Measurements from ENCODE around the gene TAS2R7. TPM values are rescaled to one million over a fixed set of nuclear protein-coding genes. Genes with fewer than 3 reads are reported as not detected.

Gene TAS2R7
- polyA plus RNA-seq, 1 of the 3 experiments (the other 2 are of a cell fraction), result not detected

DNA sequence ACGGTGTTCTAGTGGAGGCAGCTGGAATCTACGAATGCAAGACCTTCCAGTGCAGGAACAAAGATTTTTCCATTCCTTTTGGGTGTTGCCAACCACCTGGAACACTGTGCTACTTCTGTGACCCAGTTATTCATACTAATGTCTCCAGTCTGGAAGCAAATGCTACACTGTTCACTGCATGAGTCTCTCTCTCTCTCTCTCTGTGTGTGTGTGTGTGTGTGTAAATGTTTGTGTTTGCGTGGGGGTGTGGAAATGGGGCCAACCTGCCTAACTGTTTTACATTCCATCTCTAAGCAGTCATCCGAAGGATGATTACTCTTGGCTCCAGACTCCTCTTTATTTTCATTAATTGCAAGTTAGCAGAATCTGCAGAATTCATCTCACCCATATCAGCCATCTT is 49.4 kb downstream of the TAS2R7 start:
- Histone ChIP-seq H3K36me3 (replicated peaks in 1 of 2; ENCODE audit: control insufficient read depth in 1 of 2, insufficient read depth in 2 of 2, low read length in 1 of 2) (no peaks in the 10 kb centered on the region), H3F3A (replicated peaks; ENCODE audit: insufficient read depth) (no peaks in the 10 kb centered on the region), H3K9me3 (0 out of 2 replicates have a peak, but pooled peaks cover 6% of the 10 kb centered on the region), H3K27me3 (ENCODE audit: insufficient read depth) (no peaks in the 10 kb centered on the region; the same call in 1 of the 2 replicates), H3K9ac (no peak overlapping the region), H3K9me2 (no peaks in the 10 kb centered on the region), H3K4me1 (ENCODE audit: control insufficient read depth in 1 of 2, insufficient read depth in 2 of 2, low read depth in 1 of 2, low read length in 1 of 2) (peaks cover 0 to 4% of the 10 kb centered on the region in 2 experiments; a peak in 1 of 4 replicates), H4K20me1 (ENCODE audit: insufficient read depth) (no peaks in the 10 kb centered on the region), H3K4me2 (no peak overlapping the region), H2AFZ (ENCODE audit: low read depth) (no peak overlapping the region), H3K4me3 (ENCODE audit: low read depth in 2 of 2, low read length in 1 of 2) (no peak overlapping the region), H3K27ac (ENCODE audit: low read depth in 2 of 2, low read length in 1 of 2) (no peak overlapping the region), H3K79me2 (ENCODE audit: insufficient read depth) (no peaks in the 10 kb centered on the region)
- TF ChIP-seq, protein P1, sequence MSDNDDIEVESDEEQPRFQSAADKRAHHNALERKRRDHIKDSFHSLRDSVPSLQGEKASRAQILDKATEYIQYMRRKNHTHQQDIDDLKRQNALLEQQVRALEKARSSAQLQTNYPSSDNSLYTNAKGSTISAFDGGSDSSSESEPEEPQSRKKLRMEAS (IDR thresholded peaks at IDR 0.05; ENCODE audit: low read depth), result no peak
- no peak for TF ChIP-seq PBX3 (IDR thresholded peaks at IDR 0.05)
- TF ChIP-seq GABPA (IDR thresholded peaks at IDR 0.05; ENCODE audit: low read depth), result no peak
- TF ChIP-seq, protein P2, sequence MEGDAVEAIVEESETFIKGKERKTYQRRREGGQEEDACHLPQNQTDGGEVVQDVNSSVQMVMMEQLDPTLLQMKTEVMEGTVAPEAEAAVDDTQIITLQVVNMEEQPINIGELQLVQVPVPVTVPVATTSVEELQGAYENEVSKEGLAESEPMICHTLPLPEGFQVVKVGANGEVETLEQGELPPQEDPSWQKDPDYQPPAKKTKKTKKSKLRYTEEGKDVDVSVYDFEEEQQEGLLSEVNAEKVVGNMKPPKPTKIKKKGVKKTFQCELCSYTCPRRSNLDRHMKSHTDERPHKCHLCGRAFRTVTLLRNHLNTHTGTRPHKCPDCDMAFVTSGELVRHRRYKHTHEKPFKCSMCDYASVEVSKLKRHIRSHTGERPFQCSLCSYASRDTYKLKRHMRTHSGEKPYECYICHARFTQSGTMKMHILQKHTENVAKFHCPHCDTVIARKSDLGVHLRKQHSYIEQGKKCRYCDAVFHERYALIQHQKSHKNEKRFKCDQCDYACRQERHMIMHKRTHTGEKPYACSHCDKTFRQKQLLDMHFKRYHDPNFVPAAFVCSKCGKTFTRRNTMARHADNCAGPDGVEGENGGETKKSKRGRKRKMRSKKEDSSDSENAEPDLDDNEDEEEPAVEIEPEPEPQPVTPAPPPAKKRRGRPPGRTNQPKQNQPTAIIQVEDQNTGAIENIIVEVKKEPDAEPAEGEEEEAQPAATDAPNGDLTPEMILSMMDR (IDR thresholded peaks at IDR 0.05), result no peak
- no peak for TF ChIP-seq RFX5 (IDR thresholded peaks at IDR 0.05; ENCODE audit: low read length)
- TF ChIP-seq, protein P3, sequence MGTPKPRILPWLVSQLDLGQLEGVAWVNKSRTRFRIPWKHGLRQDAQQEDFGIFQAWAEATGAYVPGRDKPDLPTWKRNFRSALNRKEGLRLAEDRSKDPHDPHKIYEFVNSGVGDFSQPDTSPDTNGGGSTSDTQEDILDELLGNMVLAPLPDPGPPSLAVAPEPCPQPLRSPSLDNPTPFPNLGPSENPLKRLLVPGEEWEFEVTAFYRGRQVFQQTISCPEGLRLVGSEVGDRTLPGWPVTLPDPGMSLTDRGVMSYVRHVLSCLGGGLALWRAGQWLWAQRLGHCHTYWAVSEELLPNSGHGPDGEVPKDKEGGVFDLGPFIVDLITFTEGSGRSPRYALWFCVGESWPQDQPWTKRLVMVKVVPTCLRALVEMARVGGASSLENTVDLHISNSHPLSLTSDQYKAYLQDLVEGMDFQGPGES (IDR thresholded peaks at IDR 0.05; ENCODE audit: low read depth, low read length), result no peak
- TF ChIP-seq FOXM1 (IDR thresholded peaks at IDR 0.05; ENCODE audit: low read depth), result no peak
- no peak for TF ChIP-seq FOXJ3 (CRISPR knock-in tag; IDR thresholded peaks at IDR 0.05)
- no peak for TF ChIP-seq MXI1 (IDR thresholded peaks at IDR 0.05; ENCODE audit: low read depth, low read length)
- TF ChIP-seq EZH2phosphoT487 (IDR thresholded peaks at IDR 0.05; ENCODE audit: borderline replicate concordance, low read depth), result no peak
- TF ChIP-seq CHD2 (IDR thresholded peaks at IDR 0.05; ENCODE audit: low read length, partially characterized antibody), result no peak
- no peak for TF ChIP-seq YY1 (IDR thresholded peaks at IDR 0.05; ENCODE audit: low read depth)
- no peak for TF ChIP-seq RAD21 (IDR thresholded peaks at IDR 0.05; ENCODE audit: low read length)
- TF ChIP-seq JUND (IDR thresholded peaks at IDR 0.05), result no peak
- TF ChIP-seq TAF1 (IDR thresholded peaks at IDR 0.05; ENCODE audit: borderline replicate concordance, low read depth, low read length), result no peak
- no peak for TF ChIP-seq SIN3A (IDR thresholded peaks at IDR 0.05; ENCODE audit: borderline replicate concordance, low read depth, low read length)
- no peak for TF ChIP-seq ELF1 (IDR thresholded peaks at IDR 0.05)
- no peak for TF ChIP-seq MEF2A (IDR thresholded peaks at IDR 0.05; ENCODE audit: borderline replicate concordance, low read depth)
- WGBS (ENCODE audit: low lambda C conversion rate), result 0% methylated on average over 4 of the region's 4 CpGs
- CTCF ChIA-PET, result interaction anchor here (1.0 kb wide), 1 partner anchor 14 kb away, joined by 3 read pairs; no protein-coding TSS in a partner anchor
- POLR2A ChIA-PET, result no interaction called here
- DNase-seq, result no peak

Small RNAs within 50 kb of the gene (small RNA-seq; reads per million reads assigned to genes)
- 0 to 3.4 (median 0) reads per million in 7 experiments for gene PRR4

Other genes with a start within 250 kb of the TAS2R7 start
- gene MAGOHB, start 189.0 kb downstream of the TAS2R7 start, polyA plus RNA-seq (2012; rRNA removed), result 13.5 and 15.7 TPM in 2 replicates
- not detected in 2 replicates for gene STYK1, start 128.6 kb downstream of the TAS2R7 start, polyA plus RNA-seq (2012; rRNA removed)
- 12.2 and 22.4 TPM in 2 replicates for gene YBX3, start 79.3 kb downstream of the TAS2R7 start, polyA plus RNA-seq (2012; rRNA removed)
- not detected in 2 replicates for gene TAS2R8, start 4.7 kb upstream of the TAS2R7 start, polyA plus RNA-seq (2012; rRNA removed)
- not detected in 2 replicates for gene TAS2R9, start 7.5 kb upstream of the TAS2R7 start, polyA plus RNA-seq (2012; rRNA removed)
- gene TAS2R10, start 23.7 kb upstream of the TAS2R7 start, polyA plus RNA-seq (2012; rRNA removed), result 0.16 and 0.21 TPM in 2 replicates
- gene PRR4, start 46.8 kb upstream of the TAS2R7 start, polyA plus RNA-seq (2012; rRNA removed), result 3.9 and 4.3 TPM in 2 replicates
- gene PRH1, start 81.6 kb upstream of the TAS2R7 start, polyA plus RNA-seq (2012; rRNA removed), result 2.0 and 3.6 TPM in 2 replicates
- gene TAS2R13, start 106.9 kb upstream of the TAS2R7 start, polyA plus RNA-seq (2012; rRNA removed), result 0.03 TPM in 1 of 2 replicates, not detected in the other
- gene PRH2, start 126.6 kb upstream of the TAS2R7 start, polyA plus RNA-seq (2012; rRNA removed), result not detected in 2 replicates
- gene TAS2R14, start 136.6 kb upstream of the TAS2R7 start, polyA plus RNA-seq (2012; rRNA removed), result 1.4 and 2.3 TPM in 2 replicates
- 0.05 and 0.10 TPM in 2 replicates for gene TAS2R50, start 184.3 kb upstream of the TAS2R7 start, polyA plus RNA-seq (2012; rRNA removed)
- gene TAS2R20, start 195.7 kb upstream of the TAS2R7 start, polyA plus RNA-seq (2012; rRNA removed), result 0.33 and 0.65 TPM in 2 replicates
- gene TAS2R19, start 220.0 kb upstream of the TAS2R7 start, polyA plus RNA-seq (2012; rRNA removed), result 0.15 and 0.47 TPM in 2 replicates
- 0.16 and 0.39 TPM in 2 replicates for gene TAS2R31, start 228.8 kb upstream of the TAS2R7 start, polyA plus RNA-seq (2012; rRNA removed)

Data from SK-N-SH (cell line).